Activated CD8-positive, alpha-beta memory T cell treated with anti-CD3 and anti-CD28 coated beads for 48 hours (primary cell): ENCODE data around the gene MGME1.
"Not testable (repeated sequence)": the region's sequence is repeated elsewhere in the genome, so short reads cannot be mapped to it uniquely, and the experiment has no call there.

Experiments used
- DNase-seq, 3 experiments: peaks; one replicate each; pipeline ENCODE4 v3.0.0-alpha.2; 2020; ENCODE audit warnings: low read depth in 2 of 3, low spot score in 2 of 3

The MGME1 gene

GRCh38 chr20:17959257-17959627, 9.6 kb upstream of the MGME1 start:
- DNase-seq: no peak

DNA sequence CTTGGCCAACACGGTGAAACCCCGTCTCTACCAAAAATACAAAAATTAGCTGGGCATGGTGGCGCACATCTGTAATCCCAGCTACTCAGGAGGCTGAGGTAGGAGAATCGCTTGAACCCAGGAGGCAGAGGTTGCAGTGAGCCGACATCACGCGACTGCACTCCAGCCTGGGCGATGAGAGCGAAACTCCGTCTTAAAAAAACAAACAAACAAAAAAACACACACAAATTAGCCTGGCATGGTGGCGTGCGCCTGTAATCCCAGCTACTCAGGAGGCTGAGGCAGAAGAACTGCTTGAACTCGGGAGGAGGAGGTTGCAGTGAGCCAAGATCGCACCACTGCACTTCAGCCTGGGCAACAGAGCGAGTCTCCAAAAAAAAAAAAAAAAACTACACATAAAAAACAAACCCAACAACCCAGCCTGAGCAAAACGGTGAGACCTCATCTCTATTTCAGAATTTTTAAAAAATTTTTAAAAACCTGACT, 8.4 kb upstream of the MGME1 start:
- not testable (repeated sequence) for DNase-seq

- no peak for DNase-seq
Measured at GRCh38 chr20:17960927-17961586, 7.8 kb upstream of the MGME1 start.

- no peak for DNase-seq
Measured at GRCh38 chr20:17961587-17961940, 7.3 kb upstream of the MGME1 start.

DNA sequence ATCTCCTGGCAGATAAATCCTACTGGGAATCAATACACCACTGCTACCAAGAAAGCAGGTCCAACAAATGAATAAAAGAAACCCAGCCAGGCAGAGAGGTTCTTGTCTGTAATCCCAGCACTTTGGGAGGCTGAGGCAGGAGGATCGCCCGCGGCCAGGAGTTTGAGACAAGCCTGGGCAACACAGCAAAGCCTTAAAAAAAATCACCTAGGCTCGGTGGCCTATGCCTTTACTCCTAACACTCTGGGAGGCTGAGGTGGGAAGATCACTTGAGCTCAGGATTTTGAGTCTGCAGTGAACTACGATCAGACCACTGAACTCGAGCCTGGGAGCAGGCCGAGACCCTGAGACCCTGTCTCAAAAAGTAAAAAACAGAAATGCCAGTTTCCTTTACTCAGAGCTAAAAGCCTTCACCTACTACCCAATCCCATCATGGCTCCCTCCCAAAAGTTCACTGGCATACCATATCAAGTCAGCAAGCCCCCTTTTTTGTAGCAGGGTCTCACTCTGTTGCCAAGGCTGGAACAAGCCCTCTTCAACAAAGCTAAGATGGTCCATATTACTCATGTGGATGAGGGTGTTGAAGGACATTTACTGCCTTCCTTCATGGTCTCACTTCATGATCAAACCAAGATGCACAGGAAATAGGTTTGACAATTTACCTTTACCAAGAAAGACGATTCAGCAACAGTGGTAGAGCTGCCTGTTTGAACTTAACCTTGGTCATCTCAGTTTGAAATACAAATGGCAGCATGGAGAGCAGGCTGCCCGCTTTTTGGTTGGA, 5.5 kb upstream of the MGME1 start:
- no peak for DNase-seq

DNA sequence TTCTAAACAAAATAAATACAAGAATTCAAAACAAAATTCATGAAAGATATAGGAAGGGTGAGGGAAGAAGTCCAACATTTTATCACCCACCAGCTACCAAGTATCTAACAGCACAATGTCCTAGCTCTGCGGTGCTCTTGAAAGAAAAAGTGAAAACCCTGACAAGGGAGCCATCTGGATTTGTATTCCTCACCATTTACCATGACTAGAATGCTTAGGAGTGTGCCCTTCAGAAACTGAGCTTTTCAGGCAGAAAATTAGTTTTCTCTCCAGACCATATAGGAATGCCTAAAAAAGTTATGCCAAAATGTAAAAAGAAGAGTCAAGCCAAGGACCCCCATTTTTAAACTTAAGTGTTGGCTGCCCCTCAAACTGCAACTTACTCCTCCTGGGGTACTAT, 4.7 kb upstream of the MGME1 start:
- no peak for DNase-seq

GRCh38 chr20:17964632-17965031, 4.2 kb upstream of the MGME1 start:
- no peak for DNase-seq

DNA sequence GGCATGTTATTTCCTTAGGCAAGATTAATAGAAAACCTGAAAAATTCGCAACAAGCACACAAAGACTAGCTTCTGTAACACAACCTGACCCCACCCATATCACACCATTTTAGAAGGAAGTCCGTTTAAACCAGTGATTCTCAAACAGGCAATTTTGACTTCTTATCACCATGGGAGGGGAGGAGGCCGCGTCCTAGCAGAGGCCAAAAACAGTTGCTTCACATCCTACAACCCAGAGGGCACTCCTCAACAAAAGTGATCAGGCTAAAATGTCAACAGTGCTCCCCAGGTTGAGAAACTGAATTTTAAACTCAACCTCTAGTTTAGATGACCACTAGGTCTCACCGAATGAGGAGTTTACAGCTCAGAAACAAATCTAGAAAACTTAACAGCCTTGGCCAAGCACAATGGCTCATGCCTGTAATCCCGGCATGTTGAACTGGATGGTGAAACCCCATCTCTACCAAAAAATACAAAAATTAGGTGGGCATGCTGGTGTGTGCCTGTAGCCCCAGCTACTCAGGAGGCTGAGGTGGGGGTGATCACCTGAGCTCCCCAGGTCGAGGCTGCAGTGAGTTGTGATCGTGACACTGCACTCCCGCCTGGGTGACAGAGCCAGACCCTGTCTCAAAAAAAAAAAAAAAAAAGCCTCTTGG, 3.6 kb upstream of the MGME1 start:
- DNase-seq: no peak

- DNase-seq: no peak
Measured at GRCh38 chr20:17966432-17967310, 2.1 kb upstream of the MGME1 start.

DNA sequence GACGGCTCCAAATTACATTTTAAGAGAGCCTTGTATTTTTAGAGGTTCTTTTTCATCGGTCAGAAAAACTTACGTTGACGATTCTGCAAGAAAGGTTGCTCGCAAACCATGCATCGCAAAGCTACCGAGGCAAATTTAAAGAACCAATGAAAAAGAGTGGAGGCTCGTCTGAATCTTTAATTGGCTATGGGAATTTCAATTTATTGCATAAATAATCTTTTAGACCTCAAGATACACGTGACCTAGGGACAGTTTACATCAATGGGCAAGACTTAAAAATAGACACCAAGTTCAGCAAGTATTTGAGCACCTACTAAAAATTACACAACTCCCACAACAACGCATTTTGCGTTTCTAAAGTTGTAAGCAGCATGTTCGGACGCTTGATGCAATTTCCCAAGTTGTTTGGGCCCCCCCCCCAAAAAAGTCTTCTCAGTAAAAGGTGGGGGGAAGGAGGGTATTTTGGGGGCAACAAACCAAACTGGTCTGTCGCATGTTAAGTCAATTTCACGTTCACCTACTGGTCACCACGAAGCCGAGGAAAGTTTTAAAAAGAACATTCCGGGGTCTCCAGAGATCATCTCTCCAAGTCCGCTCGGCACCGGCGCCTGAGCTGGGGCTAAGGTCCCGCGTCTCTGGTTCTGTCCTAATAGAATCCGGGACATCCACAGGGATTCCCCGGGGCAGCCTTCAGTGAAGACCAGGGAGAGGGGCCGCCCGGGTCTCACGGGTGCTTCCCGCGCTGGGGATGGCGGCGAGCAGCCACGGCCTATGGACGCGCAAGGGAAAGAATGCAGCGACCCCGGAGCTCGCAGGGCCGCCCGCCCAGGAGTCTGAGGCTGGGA, 1.1 kb upstream of the MGME1 start:
- peak in 1 of 3 experiments; percentile 36 for DNase-seq

GRCh38 chr20:17969278-17969883, 563 bp downstream of the MGME1 start:
- DNase-seq: no peak

- DNase-seq: no peak
Measured at GRCh38 chr20:17969884-17970409, 1.1 kb downstream of the MGME1 start.

GRCh38 chr20:17971300-17972013, 2.6 kb downstream of the MGME1 start:
- DNase-seq: no peak

DNA sequence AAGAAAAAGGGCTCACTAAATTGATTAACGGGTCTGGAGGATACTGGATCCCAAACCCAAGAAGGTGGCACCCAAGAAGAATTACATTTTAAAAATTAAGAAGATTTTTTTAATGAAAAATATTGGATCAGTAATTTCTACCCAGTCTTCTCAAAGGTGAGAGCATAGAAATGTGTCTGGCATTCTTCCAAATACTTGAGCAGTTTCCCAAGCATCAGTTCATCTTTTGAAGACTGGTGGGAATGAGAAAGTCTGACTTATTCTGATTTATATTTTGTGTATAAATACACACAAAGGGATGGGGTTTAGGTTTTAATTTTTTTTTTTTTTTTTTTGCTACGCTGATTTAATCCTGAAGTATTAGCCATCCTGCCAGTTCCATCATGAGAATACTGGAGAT, 3.3 kb downstream of the MGME1 start:
- DNase-seq: no peak

- DNase-seq: no peak
Measured at GRCh38 chr20:17976305-17976704, 7.5 kb downstream of the MGME1 start.

GRCh38 chr20:17985388-17986018, 16.7 kb downstream of the MGME1 start:
- no peak for DNase-seq

- no peak for DNase-seq
Measured at GRCh38 chr20:17987988-17988387, 19.2 kb downstream of the MGME1 start.

DNA sequence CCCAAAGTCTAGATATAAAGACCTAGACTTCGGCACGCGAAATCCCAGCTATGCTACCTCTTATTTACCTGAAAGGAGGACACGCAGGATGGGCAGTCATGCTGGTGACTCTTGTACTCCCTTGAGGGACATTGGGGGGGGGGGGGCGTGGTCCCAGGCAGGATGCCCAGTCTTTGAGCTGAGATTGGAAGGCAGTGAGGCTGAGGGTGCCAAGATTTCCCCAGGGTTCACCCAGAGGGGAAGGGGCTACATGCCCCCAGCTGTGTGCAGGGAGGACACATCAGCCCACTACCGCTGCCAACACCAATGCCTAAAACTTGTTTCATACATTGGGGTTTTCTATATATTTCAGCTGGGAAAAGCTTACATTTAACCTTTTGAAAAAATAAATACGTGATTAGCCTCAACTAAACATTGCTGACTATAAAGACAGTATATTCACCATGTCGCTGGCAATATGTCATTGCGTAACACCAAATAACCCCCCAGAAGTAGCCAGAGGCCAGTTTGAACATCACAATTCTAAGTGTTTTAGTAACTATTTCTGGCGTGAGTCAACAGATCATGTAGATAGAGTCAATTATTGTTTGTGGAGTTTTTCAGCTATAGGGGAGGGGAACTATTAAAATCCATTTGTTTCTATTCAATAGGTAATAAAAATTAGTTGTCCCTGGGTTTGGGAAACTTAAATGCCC, 21.6 kb downstream of the MGME1 start:
- DNase-seq: no peak
